ENCODE data around the gene COX8A. TPM values are rescaled to one million over a fixed set of nuclear protein-coding genes. Genes with fewer than 3 reads are reported as not detected.

Gene COX8A
- total and polyA plus RNA-seq, 3 experiments from 2014 or later = 373 to 424 (median 388) TPM

DNA sequence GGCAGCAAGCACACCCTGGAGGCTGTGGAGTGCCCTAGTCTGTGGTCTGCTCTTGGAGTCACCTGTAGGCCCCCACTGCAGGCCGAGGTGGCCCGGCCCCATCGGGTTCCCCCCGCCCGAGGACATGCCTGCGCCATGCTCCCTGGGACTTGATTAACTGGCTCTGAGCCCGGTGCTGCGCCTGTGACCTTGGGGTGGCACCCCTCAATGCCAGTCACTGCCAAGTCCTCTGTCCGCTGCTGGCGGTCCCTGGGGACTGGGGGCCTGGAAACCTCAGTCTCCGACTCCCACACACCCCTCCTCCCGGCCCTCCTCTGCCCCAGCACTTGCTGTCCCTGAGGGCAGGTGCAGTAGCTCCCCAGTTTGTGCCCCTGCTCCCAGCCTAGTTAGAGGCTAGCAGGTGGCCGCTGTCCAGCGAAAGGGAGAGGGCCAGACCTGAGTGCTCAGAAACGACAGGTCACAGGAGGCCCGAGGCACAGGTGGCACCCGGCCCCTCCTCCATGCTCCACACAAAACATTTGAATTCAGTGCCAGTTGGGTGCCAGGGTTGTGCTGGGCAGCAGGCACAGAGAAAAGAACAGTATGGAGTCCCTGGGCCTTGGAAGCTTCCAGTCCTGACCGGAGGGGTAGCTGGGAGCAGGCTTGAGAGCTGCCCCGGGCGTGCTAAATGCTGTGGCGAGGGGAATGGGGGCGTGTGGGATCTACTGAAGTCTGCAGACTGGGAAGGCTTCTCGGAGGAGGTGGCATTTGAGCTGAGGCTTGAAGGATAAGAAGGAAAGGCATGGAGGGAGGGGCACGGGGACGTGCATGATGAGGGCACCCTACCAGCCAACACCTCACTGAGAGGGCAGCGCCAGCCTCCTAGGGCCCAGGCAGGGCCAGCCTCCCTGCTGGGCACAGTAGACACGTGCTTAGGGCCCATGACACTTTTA, 45.0 kb downstream of the COX8A start:
- Histone ChIP-seq H3K9me3 (ENCODE audit: low read length) (no peaks in the 10 kb centered on the region), H3K27me3 (ENCODE audit: insufficient read depth, low read length, poor library complexity, severe bottlenecking) (no peaks in the 10 kb centered on the region), H3K36me3 (ENCODE audit: insufficient read depth, low read length) (no peaks in the 10 kb centered on the region), H3K4me3 (ENCODE audit: low read length) (no peak overlapping the region), H3K27ac (ENCODE audit: low read depth, low read length) (no peak overlapping the region), H3K4me1 (ENCODE audit: insufficient read depth, low read length) (no peaks in the 10 kb centered on the region)
- CTCF ChIA-PET = interaction anchor here (2.8 kb wide), 1 partner anchor 19 kb away, joined by 7 read pairs; no protein-coding TSS in a partner anchor
- Mint-ChIP-seq H3K4me1 (no peaks in the 10 kb centered on the region), H3K27me3 (no peaks in the 10 kb centered on the region), H3K9me3 (no peaks in the 10 kb centered on the region), H3K27ac (no peak overlapping the region), H3K4me3 (no peak overlapping the region), H3K36me3 (no peaks in the 10 kb centered on the region)
- no peak for DNase-seq
- POLR2A ChIA-PET = no interaction called here

GRCh38 chr11:64020976-64021756, 46.7 kb downstream of the COX8A start:
- Histone ChIP-seq H3K27ac (ENCODE audit: low read depth, low read length) (no peak overlapping the region), H3K36me3 (ENCODE audit: insufficient read depth, low read length) (no peaks in the 10 kb centered on the region), H3K4me3 (ENCODE audit: low read length) (no peak overlapping the region), H3K4me1 (ENCODE audit: insufficient read depth, low read length) (no peaks in the 10 kb centered on the region), H3K27me3 (ENCODE audit: insufficient read depth, low read length, poor library complexity, severe bottlenecking) (no peaks in the 10 kb centered on the region), H3K9me3 (ENCODE audit: low read length) (no peaks in the 10 kb centered on the region)
- H3K27ac Mint-ChIP-seq = no peak overlapping the region
- no peak overlapping the region for H3K4me3 Mint-ChIP-seq
- POLR2A ChIA-PET = no interaction called here
- H3K4me1 Mint-ChIP-seq = no peaks in the 10 kb centered on the region
- no peaks in the 10 kb centered on the region for H3K36me3 Mint-ChIP-seq
- H3K9me3 Mint-ChIP-seq = no peaks in the 10 kb centered on the region
- CTCF ChIA-PET = interaction anchor here (2.8 kb wide), 1 partner anchor 21 kb away, joined by 7 read pairs; no protein-coding TSS in a partner anchor
- no peaks in the 10 kb centered on the region for H3K27me3 Mint-ChIP-seq
- DNase-seq = no peak

DNA sequence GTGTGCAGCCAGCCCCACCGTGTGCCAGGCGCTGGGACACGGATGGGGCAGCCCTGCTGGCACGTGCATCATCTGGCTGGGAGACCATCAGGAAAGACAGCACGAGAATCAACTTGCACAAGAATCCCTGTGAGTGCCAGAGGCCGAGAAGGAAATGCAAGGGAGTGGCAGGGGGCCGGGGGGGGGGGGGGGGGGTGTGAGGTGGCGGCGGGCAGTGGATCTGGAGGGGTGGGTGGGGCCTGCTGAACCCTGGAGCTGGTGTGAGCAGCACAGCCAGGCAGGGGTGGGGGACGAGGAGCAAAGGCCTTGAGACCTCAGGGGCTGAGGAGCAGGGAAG, 47.3 kb downstream of the COX8A start:
- Mint-ChIP-seq H3K4me3 (no peak overlapping the region), H3K27ac (no peak overlapping the region), H3K9me3 (no peaks in the 10 kb centered on the region), H3K4me1 (no peaks in the 10 kb centered on the region), H3K36me3 (no peaks in the 10 kb centered on the region), H3K27me3 (no peaks in the 10 kb centered on the region)
- CTCF ChIA-PET = no interaction called here
- Histone ChIP-seq H3K27me3 (ENCODE audit: insufficient read depth, low read length, poor library complexity, severe bottlenecking) (no peaks in the 10 kb centered on the region), H3K27ac (ENCODE audit: low read depth, low read length) (no peak overlapping the region), H3K9me3 (ENCODE audit: low read length) (no peaks in the 10 kb centered on the region), H3K36me3 (ENCODE audit: insufficient read depth, low read length) (no peaks in the 10 kb centered on the region), H3K4me3 (ENCODE audit: low read length) (no peak overlapping the region), H3K4me1 (ENCODE audit: insufficient read depth, low read length) (no peaks in the 10 kb centered on the region)
- POLR2A ChIA-PET = no interaction called here
- no peak for DNase-seq

DNA sequence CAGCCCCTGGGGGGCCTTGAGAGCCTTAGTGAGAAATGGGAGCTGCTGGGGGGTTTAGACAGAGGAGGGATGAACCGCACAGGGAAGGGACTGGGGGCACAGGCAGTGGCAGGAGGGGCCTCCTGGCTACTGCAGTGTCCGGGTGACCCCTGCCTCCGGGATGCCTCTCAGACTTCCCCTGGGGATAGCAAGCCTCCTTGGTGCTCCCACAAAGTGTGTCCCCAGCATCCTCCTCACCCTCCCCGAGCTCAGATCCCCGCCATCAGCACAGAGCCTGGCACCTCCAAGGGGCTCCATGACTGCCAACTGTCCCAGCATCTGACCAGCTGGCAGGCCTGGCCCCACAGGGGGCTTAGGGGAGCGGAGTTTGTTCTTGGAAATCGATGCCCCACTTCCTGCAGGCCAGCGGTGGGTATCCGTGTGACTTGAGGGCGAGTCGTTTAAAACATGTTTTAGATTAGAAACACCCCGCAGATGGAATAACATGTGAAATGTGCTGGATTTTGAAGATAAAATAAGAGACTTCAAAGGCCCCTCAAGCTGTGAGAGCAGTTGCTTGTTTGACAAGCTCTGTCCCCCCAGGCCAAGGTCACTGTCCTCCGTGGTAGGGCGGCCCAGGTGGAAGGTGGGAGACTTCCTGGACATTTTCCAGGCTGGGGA, 47.8 kb downstream of the COX8A start:
- H3K36me3 Mint-ChIP-seq = no peaks in the 10 kb centered on the region
- no peak overlapping the region for H3K4me3 Mint-ChIP-seq
- no peaks in the 10 kb centered on the region for H3K36me3 ChIP-seq (ENCODE audit: insufficient read depth, low read length)
- no peak overlapping the region for H3K27ac ChIP-seq (ENCODE audit: low read depth, low read length)
- no peaks in the 10 kb centered on the region for H3K9me3 Mint-ChIP-seq
- ChIA-PET CTCF (no interaction called here), POLR2A (interaction anchor here (0.8 kb wide), 1 partner anchor 129 kb away, joined by 3 read pairs; no protein-coding TSS in a partner anchor)
- DNase-seq = no peak
- no peaks in the 10 kb centered on the region for H3K4me1 Mint-ChIP-seq
- H3K4me3 ChIP-seq (ENCODE audit: low read length) = no peak overlapping the region
- no peaks in the 10 kb centered on the region for H3K27me3 ChIP-seq (ENCODE audit: insufficient read depth, low read length, poor library complexity, severe bottlenecking)
- H3K27ac Mint-ChIP-seq = no peak overlapping the region
- peaks cover 1 to 5% of the 10 kb centered on the region in 2 donors for H3K27me3 Mint-ChIP-seq
- H3K9me3 ChIP-seq (ENCODE audit: low read length) = no peaks in the 10 kb centered on the region
- H3K4me1 ChIP-seq (ENCODE audit: insufficient read depth, low read length) = no peaks in the 10 kb centered on the region

GRCh38 chr11:64023712-64024710, 49.6 kb downstream of the COX8A start:
- ChIA-PET POLR2A (no interaction called here), CTCF (interaction anchor here (1.1 to 2.0 kb wide), 2 partner anchors 9 to 23 kb away, joined by 4 to 6 read pairs; no protein-coding TSS in a partner anchor)

DNA sequence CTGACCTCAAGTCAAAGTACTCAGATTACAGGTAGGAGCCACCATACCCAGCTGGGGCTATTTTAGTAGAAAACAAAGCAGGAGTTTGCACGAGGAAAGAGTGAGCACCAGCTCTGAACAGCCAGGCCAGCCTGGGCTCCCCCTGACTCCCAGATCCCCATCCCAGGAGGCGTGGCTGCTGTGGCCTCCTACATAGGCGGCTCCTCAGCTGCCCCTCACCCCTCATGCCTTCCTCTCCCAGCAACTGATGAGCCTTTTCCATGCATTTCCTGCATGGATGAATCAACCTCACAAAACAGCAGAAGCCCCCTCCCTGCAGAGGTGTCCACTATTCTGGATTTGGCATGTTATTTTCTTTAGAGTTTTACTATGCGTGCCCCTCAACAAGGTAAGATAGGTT, 50.8 kb downstream of the COX8A start:
- H3K4me3 Mint-ChIP-seq = no peak overlapping the region
- Histone ChIP-seq H3K4me3 (ENCODE audit: low read length) (no peak overlapping the region), H3K27ac (ENCODE audit: low read depth, low read length) (no peak overlapping the region), H3K27me3 (ENCODE audit: insufficient read depth, low read length, poor library complexity, severe bottlenecking) (no peaks in the 10 kb centered on the region), H3K4me1 (ENCODE audit: insufficient read depth, low read length) (no peaks in the 10 kb centered on the region), H3K9me3 (ENCODE audit: low read length) (no peaks in the 10 kb centered on the region), H3K36me3 (ENCODE audit: insufficient read depth, low read length) (no peaks in the 10 kb centered on the region)
- no peaks in the 10 kb centered on the region for H3K9me3 Mint-ChIP-seq
- ChIA-PET CTCF (no interaction called here), POLR2A (no interaction called here)
- H3K4me1 Mint-ChIP-seq = no peaks in the 10 kb centered on the region
- no peaks in the 10 kb centered on the region for H3K36me3 Mint-ChIP-seq
- no peak overlapping the region for H3K27ac Mint-ChIP-seq
- peaks cover 1 to 26% of the 10 kb centered on the region in 2 donors for H3K27me3 Mint-ChIP-seq
- DNase-seq = no peak

More at GRCh38 chr11:64023712-64024710, 49.6 kb downstream of the COX8A start:
- H3K27ac ChIP-seq (ENCODE audit: low read depth, low read length) = no peak overlapping the region
- Mint-ChIP-seq H3K27me3 (peaks cover 1 to 14% of the 10 kb centered on the region in 2 donors), H3K27ac (no peak overlapping the region), H3K9me3 (no peaks in the 10 kb centered on the region), H3K4me1 (no peaks in the 10 kb centered on the region), H3K4me3 (no peak overlapping the region), H3K36me3 (no peaks in the 10 kb centered on the region)
- DNase-seq = no peak
- no peaks in the 10 kb centered on the region for H3K27me3 ChIP-seq (ENCODE audit: insufficient read depth, low read length, poor library complexity, severe bottlenecking)
- no peaks in the 10 kb centered on the region for H3K4me1 ChIP-seq (ENCODE audit: insufficient read depth, low read length)
- no peaks in the 10 kb centered on the region for H3K36me3 ChIP-seq (ENCODE audit: insufficient read depth, low read length)
- H3K4me3 ChIP-seq (ENCODE audit: low read length) = no peak overlapping the region
- H3K9me3 ChIP-seq (ENCODE audit: low read length) = no peaks in the 10 kb centered on the region
